AML-193 (cell line): ENCODE results near the gene IQSEC1.

ENCODE experiments used
- DNase-seq, 2 experiments: peaks; one replicate each; lab custom pipeline; 2025; lab: John Stamatoyannopoulos, UW

Gene IQSEC1

GRCh38 chr3:13047296-13048165 is 25.7 kb downstream of the IQSEC1 start:
- DNase-seq = no peak

DNA sequence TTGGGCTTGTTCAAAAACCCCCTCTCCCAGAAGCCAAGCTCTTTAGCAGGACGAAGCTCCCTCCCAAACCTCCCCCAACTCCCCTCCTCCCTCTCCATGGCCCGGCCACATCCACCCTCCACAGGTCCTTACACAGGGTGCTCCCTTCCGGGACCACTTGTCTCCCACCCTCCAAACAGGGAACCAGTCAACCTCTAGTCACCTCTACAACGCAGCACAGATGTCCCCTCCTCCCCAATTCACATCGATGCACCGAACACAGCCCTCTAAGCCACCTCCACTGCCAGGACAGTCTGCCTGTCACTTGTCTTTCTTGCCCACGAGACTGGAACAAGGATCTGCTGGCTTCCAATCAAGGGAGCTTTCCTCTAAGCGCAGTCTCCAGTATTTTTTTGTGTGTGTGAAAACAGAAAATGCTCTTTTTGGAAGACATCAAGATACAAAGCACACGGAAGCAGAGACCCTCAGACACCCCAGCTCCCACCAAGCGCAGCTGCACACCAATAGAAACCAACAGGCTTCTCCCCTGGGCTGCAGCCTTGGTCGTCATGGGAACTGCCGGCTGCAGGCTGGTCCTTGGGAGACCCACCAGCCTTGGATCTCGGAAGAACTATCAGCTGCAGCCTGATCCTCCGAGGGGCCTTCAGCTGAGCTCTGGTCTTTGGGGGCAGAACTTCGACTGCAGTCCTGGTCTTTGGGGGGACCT is 26.5 kb downstream of the IQSEC1 start:
- DNase-seq = no peak

GRCh38 chr3:13045904-13046568 is 27.2 kb downstream of the IQSEC1 start:
- DNase-seq = peak; percentile 27 to 48

- no peak for DNase-seq
Observed at GRCh38 chr3:13045241-13045903, 27.9 kb downstream of the IQSEC1 start.

DNA sequence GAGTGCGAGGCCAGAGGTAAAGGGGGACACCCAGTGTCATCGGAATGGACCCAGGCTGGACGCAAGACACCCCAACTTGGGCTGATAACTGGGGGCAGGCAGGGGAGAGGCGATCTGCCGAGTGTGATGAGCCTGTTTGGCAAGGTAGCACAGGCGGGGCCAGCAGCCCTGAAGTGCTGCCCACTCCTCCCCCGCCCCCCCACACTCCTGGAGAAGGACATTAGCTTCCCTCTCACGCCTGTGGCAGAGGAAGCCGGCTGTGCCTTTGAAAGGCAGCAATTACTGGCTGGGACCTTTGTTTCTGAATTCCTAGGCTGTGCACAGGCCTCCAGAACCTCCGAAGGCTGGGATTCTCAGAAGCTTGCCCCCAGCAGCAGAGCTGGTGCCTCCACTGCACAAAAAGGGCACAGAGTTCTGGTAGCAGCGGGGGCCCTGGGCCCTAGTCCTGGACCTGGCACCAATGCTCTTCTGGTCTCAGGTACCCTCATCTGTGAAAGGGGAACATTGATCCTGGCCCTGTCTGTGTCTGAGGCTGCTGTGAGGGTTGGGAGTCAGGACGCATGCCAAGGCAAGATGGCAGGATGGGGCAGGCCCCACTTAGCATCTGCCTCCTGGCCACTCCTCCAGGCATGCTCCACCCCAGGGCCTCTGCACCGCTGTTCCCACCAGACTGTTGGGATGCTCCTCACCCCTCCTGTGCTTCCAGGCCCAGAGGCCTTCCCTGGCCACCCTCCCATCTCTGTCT is 28.6 kb downstream of the IQSEC1 start:
- DNase-seq = no peak

DNA sequence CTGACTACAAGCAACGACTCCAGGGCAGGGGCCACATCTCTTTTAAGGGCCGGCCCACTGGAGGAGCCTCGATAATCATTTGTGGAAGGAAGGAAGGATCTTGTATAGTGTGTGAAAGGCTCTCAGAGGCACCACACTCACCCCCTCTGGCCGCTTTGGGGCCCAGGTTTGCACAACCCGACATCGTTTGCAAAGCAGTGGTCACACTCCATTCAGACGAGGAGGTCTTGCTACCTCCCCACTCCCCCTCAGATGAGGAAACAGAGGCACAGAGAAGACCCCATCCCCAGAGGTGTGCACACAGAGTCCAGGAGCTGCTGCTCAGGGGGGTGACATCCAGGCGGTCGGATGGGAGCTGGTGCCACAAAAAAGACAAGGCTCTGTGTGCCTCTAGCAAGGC is 29.6 kb downstream of the IQSEC1 start:
- DNase-seq = no peak

- DNase-seq = no peak
Observed at GRCh38 chr3:13042715-13043271, 30.4 kb downstream of the IQSEC1 start.

DNA sequence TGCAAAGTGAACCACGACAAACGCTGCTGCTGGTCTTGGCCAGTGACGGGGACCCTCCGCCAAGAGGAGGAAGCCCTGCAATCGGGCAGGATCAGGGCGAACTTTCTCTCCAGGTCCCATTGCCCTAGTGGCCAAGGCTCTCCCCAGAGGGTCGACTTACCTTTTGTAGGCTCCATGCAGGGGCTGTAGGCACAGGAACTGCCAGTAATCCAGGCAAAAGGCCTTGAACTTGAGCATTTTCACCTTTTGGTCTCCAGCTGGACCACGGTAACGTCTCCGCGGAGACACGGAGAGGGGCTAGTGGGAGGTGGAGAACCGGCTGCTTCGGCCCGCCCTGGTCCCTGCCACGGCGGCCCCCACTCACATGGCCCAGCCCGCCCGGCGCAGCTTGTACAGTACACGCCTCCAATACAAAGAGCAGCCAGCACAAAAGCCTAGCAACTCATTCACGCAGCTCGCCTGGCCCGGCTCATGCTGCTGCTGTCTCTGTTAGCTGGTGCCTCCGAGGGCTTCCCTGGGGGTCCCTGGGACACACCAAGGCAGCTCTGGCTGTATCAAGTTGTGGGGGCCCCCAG is 31.0 kb downstream of the IQSEC1 start:
- DNase-seq = no peak

DNA sequence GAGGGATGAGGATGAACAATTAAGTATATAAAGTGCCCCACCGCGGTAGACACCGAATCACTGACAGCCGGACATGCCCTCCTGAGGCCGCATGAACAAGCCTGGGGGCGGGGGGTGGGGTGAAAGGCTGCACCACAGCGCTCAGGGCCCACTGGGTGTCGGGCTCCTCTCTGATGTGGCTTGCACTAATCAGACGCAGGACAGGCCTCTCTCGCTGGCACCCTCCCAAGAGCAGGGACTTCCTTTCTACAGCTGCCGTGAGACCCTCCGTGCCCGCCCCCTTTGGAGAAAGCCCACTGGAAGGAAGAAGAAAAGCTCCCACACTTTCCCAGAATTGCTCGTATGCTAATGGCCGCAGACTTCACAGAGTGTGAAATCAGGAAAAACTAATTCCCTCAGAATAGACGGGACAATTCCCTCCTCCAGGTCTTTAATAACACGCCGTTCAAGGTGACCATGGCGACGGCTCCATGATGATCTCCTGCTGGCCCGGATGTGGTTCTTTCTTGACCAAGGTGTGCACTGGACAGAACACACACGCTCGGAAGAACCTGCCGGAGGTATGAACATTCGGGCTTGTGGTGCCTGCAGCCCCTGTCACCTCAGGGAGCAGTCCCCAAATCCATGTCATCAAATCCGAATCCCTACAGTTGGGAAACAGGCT is 32.0 kb downstream of the IQSEC1 start:
- no peak for DNase-seq

- DNase-seq = no peak
Observed at GRCh38 chr3:13040361-13041074, 32.7 kb downstream of the IQSEC1 start.

- no peak for DNase-seq
Observed at GRCh38 chr3:13039213-13039896, 33.9 kb downstream of the IQSEC1 start.

DNA sequence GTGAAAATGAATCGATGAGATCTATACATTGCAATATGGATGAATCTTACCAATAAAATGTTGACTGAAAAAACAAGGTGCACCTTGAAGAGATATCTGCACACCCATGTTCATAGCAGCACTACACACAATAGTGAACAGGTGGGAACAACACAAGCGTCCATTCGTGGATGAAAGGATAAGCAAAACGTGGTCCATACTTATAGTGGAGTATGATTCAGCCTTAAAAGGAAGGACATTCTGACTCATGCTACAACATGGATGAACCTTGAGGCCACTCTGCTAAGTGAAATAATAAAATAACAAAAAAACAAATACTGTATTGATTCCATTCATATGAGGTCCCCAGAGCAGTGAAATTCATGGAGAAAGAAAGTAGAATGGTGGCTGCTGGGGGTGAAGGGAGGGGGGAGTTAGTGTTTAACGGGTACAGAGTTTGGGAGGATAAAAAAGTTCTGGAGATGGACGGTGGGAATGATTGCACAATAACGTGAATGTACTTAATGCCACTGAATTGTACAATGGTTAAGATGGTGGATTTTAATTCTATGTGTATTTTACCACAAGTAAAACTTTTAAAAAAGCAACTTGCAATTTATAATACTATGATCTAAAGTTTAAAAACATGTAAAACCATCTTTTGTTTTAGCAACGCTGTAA is 35.6 kb downstream of the IQSEC1 start:
- DNase-seq = no peak

- DNase-seq = no peak
Observed at GRCh38 chr3:13034861-13035260, 38.4 kb downstream of the IQSEC1 start.

- no peak for DNase-seq
Observed at GRCh38 chr3:13034109-13034800, 39.0 kb downstream of the IQSEC1 start.

DNA sequence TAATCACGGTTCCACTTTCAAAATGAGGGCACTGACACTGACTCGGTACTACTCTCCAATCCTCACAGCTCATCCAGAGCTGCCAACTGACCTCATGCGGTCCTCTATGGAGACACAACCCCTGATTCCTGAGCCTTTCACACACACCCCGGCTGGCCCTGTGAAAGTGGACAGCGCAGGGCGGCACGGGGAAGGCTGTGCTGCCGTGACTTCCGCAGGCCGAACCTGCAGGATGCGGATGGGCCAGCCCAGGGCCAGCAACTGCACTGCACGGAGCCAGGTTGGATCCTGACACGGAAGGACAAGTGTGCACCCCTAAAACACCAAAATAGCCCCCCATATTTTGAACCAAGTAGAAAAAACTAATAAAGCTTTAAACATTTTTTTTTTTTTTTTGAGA is 41.0 kb downstream of the IQSEC1 start:
- DNase-seq = no peak

DNA sequence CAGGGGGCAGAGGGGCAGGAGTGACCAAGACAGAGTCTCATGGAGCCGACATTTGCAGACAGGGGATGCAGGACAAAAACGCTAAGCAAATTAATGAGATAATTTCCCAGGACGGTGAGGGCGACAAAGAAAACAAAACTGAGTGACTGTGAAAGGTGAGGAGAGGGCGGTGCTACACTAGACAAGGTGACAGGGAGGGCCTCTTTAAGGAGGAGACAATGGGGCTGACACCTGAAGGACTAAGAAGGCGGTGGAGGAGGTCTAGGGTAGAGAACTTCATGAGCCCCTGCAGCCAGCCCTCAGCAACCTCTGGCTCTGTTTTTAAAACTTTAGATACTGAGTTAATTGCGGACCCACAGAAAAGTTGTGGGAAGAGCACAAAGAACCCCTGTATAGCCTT is 41.6 kb downstream of the IQSEC1 start:
- no peak for DNase-seq

GRCh38 chr3:13030684-13031083 is 42.5 kb downstream of the IQSEC1 start:
- DNase-seq = no peak
